AG09319 (cell line): ENCODE results near the gene EXOC2.

ENCODE experiments used
- DNase-seq: peaks from one replicate; pipeline ENCODE4 v3.0.0-alpha.2; 2010; ENCODE audit warnings: low read depth; ENCODE audit errors: extremely low read depth
- CTCF ChIP-seq: IDR thresholded peaks from 2 replicates; pipeline ENCODE4 v1.5.1; 2011; ENCODE audit warnings: low read depth, mild to moderate bottlenecking, inconsistent platforms, low read length, moderate library complexity

EXOC2 gene

GRCh38 chr6:467671-468082, 225.3 kb downstream of the EXOC2 start:
- no peak for TF ChIP-seq CTCF
- no peak for DNase-seq

- no peak for TF ChIP-seq CTCF
- DNase-seq, result no peak
Measured at GRCh38 chr6:467111-467510, 225.8 kb downstream of the EXOC2 start.

GRCh38 chr6:466564-466963, 226.4 kb downstream of the EXOC2 start:
- no peak for DNase-seq
- TF ChIP-seq CTCF, result no peak

- TF ChIP-seq CTCF, result no peak
Measured at GRCh38 chr6:465531-466348, 227.2 kb downstream of the EXOC2 start.

GRCh38 chr6:456887-457286, 236.1 kb downstream of the EXOC2 start:
- TF ChIP-seq CTCF, result no peak
- DNase-seq, result no peak

More at GRCh38 chr6:465531-466348, 227.2 kb downstream of the EXOC2 start:
- no peak for DNase-seq

- DNase-seq, result no peak
- TF ChIP-seq CTCF, result no peak
Measured at GRCh38 chr6:456358-456867, 236.5 kb downstream of the EXOC2 start.

- no peak for DNase-seq
Measured at GRCh38 chr6:455835-456234, 237.1 kb downstream of the EXOC2 start.

More at GRCh38 chr6:455835-456234, 237.1 kb downstream of the EXOC2 start:
- no peak for TF ChIP-seq CTCF
